Measurements from ENCODE around the gene TENM4.

DNA sequence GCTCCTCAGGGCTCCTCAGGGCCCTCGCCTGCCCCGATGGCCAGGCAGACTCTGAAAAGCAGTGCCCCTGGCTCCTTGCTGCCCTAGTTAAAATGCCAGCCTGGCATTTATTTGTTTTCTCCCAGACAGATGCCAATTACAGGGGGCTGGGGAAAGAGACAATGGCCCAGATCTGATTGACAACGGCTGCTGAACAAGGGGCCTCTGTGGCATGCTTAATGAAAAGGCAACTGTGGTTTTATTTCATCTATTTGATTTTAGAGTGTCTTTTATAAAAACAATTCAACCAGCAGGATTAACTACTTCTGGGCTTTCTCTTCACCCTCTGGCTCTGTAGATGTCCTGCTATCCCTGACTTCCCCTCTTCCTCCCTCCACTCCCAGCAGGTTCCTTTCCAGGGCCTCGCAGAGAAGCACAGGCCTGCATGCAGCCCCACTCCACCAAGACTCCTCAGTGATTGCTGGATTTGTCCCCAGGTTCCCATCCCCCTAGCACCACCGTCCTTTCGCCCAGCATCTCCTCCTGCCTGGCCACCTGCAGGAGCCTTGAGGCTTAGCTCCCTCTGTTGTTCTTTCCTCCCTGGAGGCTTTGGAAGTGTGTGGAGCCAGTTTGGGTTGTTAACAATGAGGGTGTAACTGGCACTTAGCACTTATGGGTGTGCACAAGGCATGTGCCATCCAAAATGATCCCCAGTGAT, 171.1 kb downstream of the TENM4 start:
- TF ChIP-seq CTCF (IDR thresholded peaks at IDR 0.05; ENCODE audit: poor library complexity, severe bottlenecking), result no peak
- TF ChIP-seq RAD21 (conservative IDR thresholded peaks at IDR 0.05), result no peak
- no peak for TF ChIP-seq EP300 (conservative IDR thresholded peaks at IDR 0.05; ENCODE audit: poor library complexity, severe bottlenecking)
- no peak for TF ChIP-seq POLR2AphosphoS5 (IDR thresholded peaks at IDR 0.05)
- no peak for TF ChIP-seq MXI1 (conservative IDR thresholded peaks at IDR 0.05; ENCODE audit: poor library complexity, severe bottlenecking)
- no peak for TF ChIP-seq EZH2 (IDR thresholded peaks at IDR 0.05; ENCODE audit: borderline replicate concordance, insufficient read depth, low read length, poor library complexity, severe bottlenecking)
- no peak for TF ChIP-seq REST (IDR thresholded peaks at IDR 0.05; ENCODE audit: borderline replicate concordance)
- no peak for TF ChIP-seq TAF1 (IDR thresholded peaks at IDR 0.05; ENCODE audit: low read depth)
